DOHH2 (cell line): ENCODE measurements around the gene TSPAN5.

ENCODE experiments used
- H3F3A ChIP-seq: fragments of 200-600 bp; sonication (generic), shearing (Covaris generic); 2 replicates; pipeline ENCODE4 v1.6.0; 2016; ENCODE audit warnings: antibody characterized with exemption, mild to moderate bottlenecking; ENCODE audit not compliant: control insufficient read depth, insufficient read depth
- H3K27ac ChIP-seq: fragments of 200-600 bp; sonication (generic); 2 replicates; pipeline ENCODE4 v1.5.1; 2014; ENCODE audit warnings: low read depth, mild to moderate bottlenecking, low read length, moderate library complexity
- H3K27me3 ChIP-seq: fragments of 200-600 bp; sonication (generic); 2 replicates; pipeline ENCODE4 v1.6.1; 2014; ENCODE audit warnings: mild to moderate bottlenecking, low read length, mixed read lengths; ENCODE audit not compliant: control insufficient read depth
- H3K36me3 ChIP-seq: fragments of 200-600 bp; sonication (generic); 2 replicates; pipeline ENCODE4 v1.6.1; 2014; ENCODE audit warnings: mild to moderate bottlenecking, low read length, moderate library complexity, mixed read lengths; ENCODE audit not compliant: control insufficient read depth
- H3K4me1 ChIP-seq: fragments of 200-600 bp; sonication (generic); 2 replicates; pipeline ENCODE4 v1.6.1; 2014; ENCODE audit warnings: mild to moderate bottlenecking, low read length, mixed read lengths; ENCODE audit not compliant: control insufficient read depth
- H3K4me2 ChIP-seq: fragments of 200-600 bp; sonication (generic); 2 replicates; pipeline ENCODE4 v1.6.0; 2014; ENCODE audit warnings: mild to moderate bottlenecking, low read length, moderate library complexity
- H3K4me3 ChIP-seq: fragments of 200-600 bp; sonication (generic); 2 replicates; pipeline ENCODE4 v1.5.1; 2014; ENCODE audit warnings: mild to moderate bottlenecking, low read length, mixed read lengths
- H3K79me2 ChIP-seq: fragments of 200-600 bp; sonication (generic); 2 replicates; pipeline ENCODE4 v1.6.1; 2014; ENCODE audit warnings: mild to moderate bottlenecking, low read length, mixed read lengths; ENCODE audit not compliant: control insufficient read depth
- H3K9me2 ChIP-seq: fragments of 200-600 bp; sonication (generic); replicated peaks from 2 replicates; pipeline ENCODE4 v1.6.1; 2014; ENCODE audit warnings: mild to moderate bottlenecking, low read length, mixed read lengths; ENCODE audit not compliant: control insufficient read depth
- H3K9me3 ChIP-seq: fragments of 200-600 bp; sonication (generic); 2 replicates; pipeline ENCODE4 v1.6.1; 2014; ENCODE audit warnings: antibody characterized with exemption, low read length, mixed read lengths; ENCODE audit not compliant: control insufficient read depth, insufficient read depth
- H4K20me1 ChIP-seq: fragments of 200-600 bp; sonication (generic); 2 replicates; pipeline ENCODE4 v1.6.0; 2014; ENCODE audit warnings: low read depth, mild to moderate bottlenecking, antibody characterized with exemption, low read length, moderate library complexity; ENCODE audit not compliant: control insufficient read depth, insufficient read depth
- EZH2phosphoT487 ChIP-seq: fragments of 200-600 bp; sonication (generic); IDR thresholded peaks from 2 replicates; pipeline ENCODE4 v1.6.1; 2017; ENCODE audit warnings: borderline replicate concordance, mild to moderate bottlenecking, antibody characterized with exemption, low read length, moderate library complexity, mixed read lengths
- TF ChIP-seq, protein P1 (sequence below): fragments of 200-600 bp; sonication (generic); IDR thresholded peaks from one replicate; pipeline ENCODE4 v1.5.1; 2014; ENCODE audit warnings: antibody characterized with exemption, mild to moderate bottlenecking, low read depth, low read length; ENCODE audit not compliant: poor library complexity, severe bottlenecking

The TSPAN5 gene

GRCh38 chr4:98634061-98634460 is 24.4 kb downstream of the TSPAN5 start:
- H3K27me3 ChIP-seq = no peaks in the 10 kb centered on the region
- no peaks in the 10 kb centered on the region for H3F3A ChIP-seq
- no peaks in the 10 kb centered on the region for H3K36me3 ChIP-seq
- no peaks in the 10 kb centered on the region for H3K9me3 ChIP-seq
- no peaks in the 10 kb centered on the region for H4K20me1 ChIP-seq
- no peak overlapping the region for H3K4me3 ChIP-seq
- H3K9me2 ChIP-seq = no peaks in the 10 kb centered on the region
- no peaks in the 10 kb centered on the region for H3K79me2 ChIP-seq
- no peak overlapping the region for H3K27ac ChIP-seq
- no peaks in the 10 kb centered on the region for H3K4me1 ChIP-seq
- TF ChIP-seq, protein P1, sequence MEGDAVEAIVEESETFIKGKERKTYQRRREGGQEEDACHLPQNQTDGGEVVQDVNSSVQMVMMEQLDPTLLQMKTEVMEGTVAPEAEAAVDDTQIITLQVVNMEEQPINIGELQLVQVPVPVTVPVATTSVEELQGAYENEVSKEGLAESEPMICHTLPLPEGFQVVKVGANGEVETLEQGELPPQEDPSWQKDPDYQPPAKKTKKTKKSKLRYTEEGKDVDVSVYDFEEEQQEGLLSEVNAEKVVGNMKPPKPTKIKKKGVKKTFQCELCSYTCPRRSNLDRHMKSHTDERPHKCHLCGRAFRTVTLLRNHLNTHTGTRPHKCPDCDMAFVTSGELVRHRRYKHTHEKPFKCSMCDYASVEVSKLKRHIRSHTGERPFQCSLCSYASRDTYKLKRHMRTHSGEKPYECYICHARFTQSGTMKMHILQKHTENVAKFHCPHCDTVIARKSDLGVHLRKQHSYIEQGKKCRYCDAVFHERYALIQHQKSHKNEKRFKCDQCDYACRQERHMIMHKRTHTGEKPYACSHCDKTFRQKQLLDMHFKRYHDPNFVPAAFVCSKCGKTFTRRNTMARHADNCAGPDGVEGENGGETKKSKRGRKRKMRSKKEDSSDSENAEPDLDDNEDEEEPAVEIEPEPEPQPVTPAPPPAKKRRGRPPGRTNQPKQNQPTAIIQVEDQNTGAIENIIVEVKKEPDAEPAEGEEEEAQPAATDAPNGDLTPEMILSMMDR = no peak
- no peak overlapping the region for H3K4me2 ChIP-seq

DNA sequence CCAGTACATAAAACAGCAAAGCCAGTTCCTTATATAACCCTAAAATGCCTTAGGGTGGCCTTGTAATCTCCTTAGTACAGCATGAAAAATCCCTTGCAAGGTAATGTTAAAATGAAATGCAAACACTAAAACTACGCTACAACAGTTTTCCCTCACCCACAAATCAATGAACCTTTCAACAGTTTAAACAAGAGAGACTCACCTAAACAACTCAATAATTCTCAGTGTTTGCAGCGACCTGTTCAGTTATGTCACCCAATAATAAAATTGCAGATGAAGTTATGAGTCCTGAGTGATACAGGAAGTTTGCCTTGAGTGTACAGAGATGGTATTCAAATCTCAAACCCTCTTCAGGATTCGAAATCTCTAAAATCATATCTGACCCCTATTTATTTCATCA is 25.3 kb downstream of the TSPAN5 start:
- Histone ChIP-seq H3K9me2 (no peaks in the 10 kb centered on the region), H3K79me2 (no peaks in the 10 kb centered on the region)

GRCh38 chr4:98632258-98632657 is 26.2 kb downstream of the TSPAN5 start:
- no peak overlapping the region for H3K4me2 ChIP-seq
- H3K27me3 ChIP-seq = no peaks in the 10 kb centered on the region
- H3K9me3 ChIP-seq = no peaks in the 10 kb centered on the region
- H3K36me3 ChIP-seq = no peaks in the 10 kb centered on the region
- no peaks in the 10 kb centered on the region for H4K20me1 ChIP-seq
- H3K79me2 ChIP-seq = no peaks in the 10 kb centered on the region
- no peaks in the 10 kb centered on the region for H3F3A ChIP-seq
- TF ChIP-seq, protein P1 = no peak
- TF ChIP-seq EZH2phosphoT487 = no peak
- H3K4me3 ChIP-seq = no peak overlapping the region
- no peaks in the 10 kb centered on the region for H3K9me2 ChIP-seq
- H3K27ac ChIP-seq = no peak overlapping the region
- H3K4me1 ChIP-seq = no peaks in the 10 kb centered on the region

More for the DNA sequence above, 25.3 kb downstream of the TSPAN5 start:
- no peak overlapping the region for H3K4me2 ChIP-seq
- no peaks in the 10 kb centered on the region for H3K4me1 ChIP-seq
- no peaks in the 10 kb centered on the region for H3K36me3 ChIP-seq
- H4K20me1 ChIP-seq = no peaks in the 10 kb centered on the region
- TF ChIP-seq, protein P1 = no peak
- no peak for TF ChIP-seq EZH2phosphoT487
- no peaks in the 10 kb centered on the region for H3K27me3 ChIP-seq
- H3K9me3 ChIP-seq = no peaks in the 10 kb centered on the region
- H3K4me3 ChIP-seq = no peak overlapping the region
- no peaks in the 10 kb centered on the region for H3F3A ChIP-seq
- H3K27ac ChIP-seq = no peak overlapping the region

GRCh38 chr4:98631506-98631905 is 26.9 kb downstream of the TSPAN5 start:
- no peaks in the 10 kb centered on the region for H3K36me3 ChIP-seq
- H4K20me1 ChIP-seq = no peaks in the 10 kb centered on the region
- H3K9me3 ChIP-seq = no peaks in the 10 kb centered on the region
- no peaks in the 10 kb centered on the region for H3K27me3 ChIP-seq
- TF ChIP-seq, protein P1 = no peak
- H3F3A ChIP-seq = no peaks in the 10 kb centered on the region
- H3K27ac ChIP-seq = no peak overlapping the region
- H3K9me2 ChIP-seq = no peaks in the 10 kb centered on the region
- no peak overlapping the region for H3K4me2 ChIP-seq
- no peaks in the 10 kb centered on the region for H3K4me1 ChIP-seq
- no peaks in the 10 kb centered on the region for H3K79me2 ChIP-seq
- no peak overlapping the region for H3K4me3 ChIP-seq
